SU-DHL-6 (cell line): ENCODE data around the gene GRIK5.

ENCODE experiments used
- EZH2phosphoT487 ChIP-seq: fragments of 200-600 bp; sonication (generic), shearing (Covaris generic); conservative IDR thresholded peaks from 2 replicates; pipeline ENCODE4 v1.6.1; 2018; ENCODE audit warnings: mild to moderate bottlenecking, antibody characterized with exemption, low read length, moderate library complexity, mixed read lengths
- TF ChIP-seq, protein P1 (sequence below): fragments of 200-600 bp; sonication (generic); IDR thresholded peaks from one replicate; pipeline ENCODE4 v1.5.1; 2017; ENCODE audit warnings: antibody characterized with exemption, mild to moderate bottlenecking, low read length, moderate library complexity; ENCODE audit not compliant: insufficient read depth, poor library complexity, severe bottlenecking

GRCh38 chr19:42113641-42114348, 43.8 kb upstream of the GRIK5 start:
- TF ChIP-seq, protein P1, sequence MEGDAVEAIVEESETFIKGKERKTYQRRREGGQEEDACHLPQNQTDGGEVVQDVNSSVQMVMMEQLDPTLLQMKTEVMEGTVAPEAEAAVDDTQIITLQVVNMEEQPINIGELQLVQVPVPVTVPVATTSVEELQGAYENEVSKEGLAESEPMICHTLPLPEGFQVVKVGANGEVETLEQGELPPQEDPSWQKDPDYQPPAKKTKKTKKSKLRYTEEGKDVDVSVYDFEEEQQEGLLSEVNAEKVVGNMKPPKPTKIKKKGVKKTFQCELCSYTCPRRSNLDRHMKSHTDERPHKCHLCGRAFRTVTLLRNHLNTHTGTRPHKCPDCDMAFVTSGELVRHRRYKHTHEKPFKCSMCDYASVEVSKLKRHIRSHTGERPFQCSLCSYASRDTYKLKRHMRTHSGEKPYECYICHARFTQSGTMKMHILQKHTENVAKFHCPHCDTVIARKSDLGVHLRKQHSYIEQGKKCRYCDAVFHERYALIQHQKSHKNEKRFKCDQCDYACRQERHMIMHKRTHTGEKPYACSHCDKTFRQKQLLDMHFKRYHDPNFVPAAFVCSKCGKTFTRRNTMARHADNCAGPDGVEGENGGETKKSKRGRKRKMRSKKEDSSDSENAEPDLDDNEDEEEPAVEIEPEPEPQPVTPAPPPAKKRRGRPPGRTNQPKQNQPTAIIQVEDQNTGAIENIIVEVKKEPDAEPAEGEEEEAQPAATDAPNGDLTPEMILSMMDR: no peak
- TF ChIP-seq EZH2phosphoT487: no peak
